DMS153 (cell line): ENCODE measurements around the gene FYCO1.

Source experiments
- DNase-seq: peaks from one replicate; lab custom pipeline; 2025; lab: John Stamatoyannopoulos, UW

Gene FYCO1

GRCh38 chr3:45915518-45916231 lies 79.9 kb downstream of the FYCO1 start:
- DNase-seq, result no peak

GRCh38 chr3:45915059-45915439 lies 80.6 kb downstream of the FYCO1 start:
- DNase-seq, result no peak

GRCh38 chr3:45914362-45915058 lies 81.1 kb downstream of the FYCO1 start:
- DNase-seq, result no peak

DNA sequence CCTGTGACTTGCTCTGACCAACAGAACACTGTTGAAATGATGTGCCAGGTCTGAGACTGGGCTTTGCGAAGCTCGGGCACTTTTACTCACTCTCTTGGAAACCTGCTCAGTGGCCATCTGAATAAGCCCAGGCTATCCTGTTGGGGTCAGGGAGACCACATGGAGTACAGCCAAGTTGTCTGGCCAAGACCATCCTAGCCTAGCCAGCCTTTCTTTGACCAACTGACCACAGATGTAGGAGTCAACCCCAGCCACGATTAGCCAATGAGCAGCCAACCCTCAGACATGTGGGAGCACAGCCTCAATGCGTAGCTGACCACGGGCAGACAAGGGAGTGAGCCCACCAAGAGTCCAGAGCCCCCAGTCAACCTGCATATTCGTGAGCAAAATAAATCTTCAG lies 83.2 kb downstream of the FYCO1 start:
- no peak for DNase-seq

GRCh38 chr3:45911511-45912226 lies 84.0 kb downstream of the FYCO1 start:
- no peak for DNase-seq

GRCh38 chr3:45910892-45911291 lies 84.7 kb downstream of the FYCO1 start:
- no peak for DNase-seq

GRCh38 chr3:45909542-45909941 lies 86.1 kb downstream of the FYCO1 start:
- no peak for DNase-seq

GRCh38 chr3:45908761-45909160 lies 86.9 kb downstream of the FYCO1 start:
- DNase-seq, result no peak

GRCh38 chr3:45907769-45908705 lies 87.6 kb downstream of the FYCO1 start:
- no peak for DNase-seq

- no peak for DNase-seq
Measured at GRCh38 chr3:45906681-45907407, 88.8 kb downstream of the FYCO1 start.

DNA sequence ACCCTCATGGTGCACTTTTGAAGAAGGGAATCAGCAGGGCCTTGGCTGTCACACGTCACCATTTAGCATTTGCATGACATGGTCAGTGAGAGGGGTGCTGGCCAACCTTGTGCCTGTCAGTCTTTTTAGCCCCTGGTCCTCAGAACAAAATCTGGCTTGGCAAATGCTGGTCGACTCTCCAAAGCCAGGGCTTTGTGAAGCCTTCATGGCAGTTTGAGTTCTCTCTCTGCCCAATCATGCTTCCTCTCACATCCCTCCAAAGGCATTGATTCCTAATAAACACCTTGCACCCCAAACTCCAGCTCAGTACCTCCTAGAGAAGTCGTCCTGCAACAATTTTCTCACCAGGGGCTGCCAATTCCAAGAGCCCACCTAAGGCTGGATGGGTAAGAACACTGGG lies 89.9 kb downstream of the FYCO1 start:
- no peak for DNase-seq

GRCh38 chr3:45904931-45905330 lies 90.7 kb downstream of the FYCO1 start:
- DNase-seq, result no peak

GRCh38 chr3:45896956-45897355 lies 98.7 kb downstream of the FYCO1 start:
- DNase-seq, result no peak

- DNase-seq, result no peak
Measured at GRCh38 chr3:45895686-45896468, 99.7 kb downstream of the FYCO1 start.

DNA sequence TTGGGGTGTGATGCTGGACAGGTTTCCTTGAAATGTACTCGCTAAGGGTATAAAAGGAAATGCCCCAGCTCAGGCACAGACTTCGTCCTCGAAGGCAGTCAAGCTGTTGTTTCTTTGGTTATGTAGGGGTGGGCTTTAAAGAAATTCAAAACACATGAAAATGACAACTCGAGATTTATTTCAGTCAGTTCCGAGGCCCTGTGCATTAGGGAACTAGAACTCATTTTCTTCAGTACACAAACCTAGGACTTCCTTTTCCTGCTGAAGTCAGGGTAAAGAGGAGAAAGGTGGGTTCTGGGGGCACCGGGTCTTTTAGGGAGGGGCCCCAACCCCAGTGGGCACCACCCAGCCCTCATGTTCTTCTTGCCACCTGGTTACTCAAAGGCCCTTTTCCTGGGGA lies 101.6 kb downstream of the FYCO1 start:
- DNase-seq, result no peak

DNA sequence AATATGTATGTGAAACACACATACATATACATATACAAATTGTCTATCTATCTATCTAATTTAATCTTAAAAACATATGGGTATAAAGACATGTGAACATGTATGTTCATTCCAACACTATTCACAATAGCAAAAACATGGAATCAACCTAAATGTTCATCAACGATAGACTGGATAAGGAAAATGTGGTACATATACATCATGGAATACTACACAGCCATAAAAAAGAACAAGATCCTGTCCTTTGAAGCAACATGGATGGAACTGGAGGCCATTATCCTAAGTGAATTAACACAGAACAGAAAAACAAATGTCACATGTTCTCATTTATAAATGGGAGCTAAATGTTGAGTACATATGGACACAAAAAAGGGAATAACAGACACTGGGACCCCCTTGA lies 103.5 kb downstream of the FYCO1 start:
- DNase-seq, result no peak

DNA sequence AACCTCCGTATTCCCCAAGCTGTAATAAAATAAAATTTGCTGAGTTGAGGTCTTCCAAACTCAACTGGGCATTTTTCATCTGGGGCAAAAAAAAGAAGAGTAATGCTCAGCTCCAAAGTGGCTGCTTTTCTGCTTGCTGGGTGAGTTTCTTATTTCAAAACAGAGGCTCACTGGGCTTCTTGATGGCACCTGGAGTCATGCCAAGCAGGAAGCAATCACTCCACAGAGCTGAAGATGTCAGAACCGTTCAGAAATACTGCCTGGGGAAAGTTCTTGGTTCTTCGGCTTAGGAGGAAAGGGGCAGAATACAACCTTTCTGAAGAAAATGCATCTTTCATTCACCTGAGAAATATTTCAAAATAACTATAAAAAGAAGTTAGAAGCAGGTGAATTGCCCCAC lies 105.2 kb downstream of the FYCO1 start:
- DNase-seq, result peak; percentile 23

DNA sequence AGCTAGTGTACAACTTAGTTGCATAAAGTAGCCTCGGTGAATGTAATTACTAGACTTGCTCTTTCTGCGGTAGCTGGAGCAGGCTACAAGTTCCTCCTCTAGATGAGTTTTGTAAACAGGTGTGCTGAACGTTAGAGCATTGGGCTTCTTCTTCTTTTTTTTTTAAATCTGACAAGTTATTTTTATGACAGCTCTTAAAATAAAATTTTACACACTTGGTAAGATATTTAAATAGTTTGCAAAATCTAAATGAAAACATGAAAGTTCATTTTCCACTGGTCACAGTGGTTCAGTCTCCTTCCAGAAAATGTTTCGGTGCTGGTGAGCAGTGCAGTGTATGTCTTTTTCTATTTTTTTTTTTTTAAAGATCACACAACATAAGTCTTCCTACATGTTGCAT lies 106.3 kb downstream of the FYCO1 start:
- DNase-seq, result no peak

GRCh38 chr3:45887759-45888511 lies 107.7 kb downstream of the FYCO1 start:
- no peak for DNase-seq

- no peak for DNase-seq
Measured at GRCh38 chr3:45887285-45887684, 108.3 kb downstream of the FYCO1 start.
